Activated B cell treated with CpG ODN at 0.5 μM for 24 hours (primary cell): ENCODE results near the gene ASIC4. TPM values are rescaled to one million over a fixed set of nuclear protein-coding genes. Genes with fewer than 3 reads are reported as not detected.

Experiments used
- ATAC-seq: fragments of 200-7000 bp; cut with Tn5 transposase; one replicate; pipeline ENCODE4 v1.10.0; 2021; ENCODE audit warnings: low read depth, mild to moderate bottlenecking, moderate library complexity
- CTCF ChIA-PET: fragments of 350-600 bp; sonication (Branson Sonifier 250); formaldehyde crosslinking; loops from one replicate; lab custom pipeline; 2021; ENCODE audit warnings: antibody characterized with exemption; lab: Charles Lee
- POLR2A ChIA-PET: fragments of 350-600 bp; sonication (Branson Sonifier 250); formaldehyde crosslinking; loops from one replicate; lab custom pipeline; 2021; ENCODE audit warnings: antibody characterized with exemption; lab: Charles Lee
- DNase-seq: peaks from one replicate; pipeline ENCODE4 v3.0.0; 2022
- H3K27ac Mint-ChIP-seq: one replicate; pipeline ENCODE4 v1.8.0; 2020; ENCODE audit warnings: mixed read lengths
- H3K27me3 Mint-ChIP-seq: one replicate; pipeline ENCODE4 v1.8.0; 2021; ENCODE audit warnings: mixed read lengths
- H3K36me3 Mint-ChIP-seq: one replicate; pipeline ENCODE4 v1.8.0; 2021; ENCODE audit warnings: low read depth, mixed read lengths
- H3K4me1 Mint-ChIP-seq: one replicate; pipeline ENCODE4 v1.8.0; 2021; ENCODE audit warnings: mixed read lengths
- H3K4me3 Mint-ChIP-seq: one replicate; pipeline ENCODE4 v1.8.0; 2020; ENCODE audit warnings: mild to moderate bottlenecking, mixed read lengths
- H3K9me3 Mint-ChIP-seq: one replicate; pipeline ENCODE4 v1.8.0; 2020; ENCODE audit warnings: mixed read lengths
- CTCF ChIP-seq: fragments of 200-600 bp; IDR thresholded peaks from one replicate; pipeline ENCODE4 v1.8.0; 2022; ENCODE audit warnings: antibody characterized with exemption, mild to moderate bottlenecking
- intact Hi-C: fragments of 100-400 bp; cut with micrococcal nuclease; formaldehyde crosslinking; loops from one replicate; pipeline ENCODE4 v1.15.1; 2024
- total RNA-seq: library from RNA; stranded (reverse); gene quantifications from 2 replicates; pipeline ENCODE4 v1.2.3, GENCODE V29; 2022

ASIC4 gene
- total RNA-seq, 1 donor from 2014 or later: not detected

GRCh38 chr2:219507581-219508443 is 6.5 kb upstream of the ASIC4 start:
- CTCF ChIA-PET: interaction anchor here (1.0 to 3.4 kb wide), 2 partner anchors 12 to 22 kb away, joined by 4 to 16 read pairs; no protein-coding TSS in a partner anchor
- peaks cover 37% of the 10 kb centered on the region for H3K36me3 Mint-ChIP-seq
- POLR2A ChIA-PET: interaction anchor here (1.1 kb wide), 1 partner anchor 9 kb away, joined by 3 read pairs; the partner anchor contains the start of gene GMPPA
- H3K4me3 Mint-ChIP-seq: no peak overlapping the region
- no peak for DNase-seq
- peaks cover 34% of the 10 kb centered on the region for H3K27me3 Mint-ChIP-seq
- no peaks in the 10 kb centered on the region for H3K9me3 Mint-ChIP-seq
- ATAC-seq: no peak
- intact Hi-C loops: loop anchor here (2.0 kb wide), 1 partner anchor 23 kb away; no protein-coding TSS in a partner anchor
- peaks cover 18% of the 10 kb centered on the region for H3K4me1 Mint-ChIP-seq
- H3K27ac Mint-ChIP-seq: no peak overlapping the region
- TF ChIP-seq CTCF: no peak

- H3K27me3 Mint-ChIP-seq: peaks cover 39% of the 10 kb centered on the region
- ChIA-PET CTCF (interaction anchor here (1.0 to 3.4 kb wide), 2 partner anchors 13 to 21 kb away, joined by 4 to 16 read pairs; no protein-coding TSS in a partner anchor), POLR2A (interaction anchor here (1.9 kb wide), 1 partner anchor 9 kb away, joined by 7 read pairs; the partner anchor contains the start of gene GMPPA)
- no peak for TF ChIP-seq CTCF
- no peak overlapping the region for H3K4me3 Mint-ChIP-seq
- DNase-seq (no peak), ATAC-seq (no peak)
- peaks cover 19% of the 10 kb centered on the region for H3K4me1 Mint-ChIP-seq
- intact Hi-C loops: loop anchor here (2.0 kb wide), 1 partner anchor 22 kb away; no protein-coding TSS in a partner anchor
- H3K36me3 Mint-ChIP-seq: peaks cover 36% of the 10 kb centered on the region
- H3K27ac Mint-ChIP-seq: no peak overlapping the region
- no peaks in the 10 kb centered on the region for H3K9me3 Mint-ChIP-seq
Observed at GRCh38 chr2:219508444-219508734, 5.9 kb upstream of the ASIC4 start.

- intact Hi-C loops: loop anchor here (1.0 to 2.0 kb wide), 2 partner anchors 22 to 32 kb away; no protein-coding TSS in a partner anchor
- H3K27ac Mint-ChIP-seq: no peak overlapping the region
Observed at GRCh38 chr2:219508971-219509779, 5.1 kb upstream of the ASIC4 start.

GRCh38 chr2:219509780-219510511 is 4.3 kb upstream of the ASIC4 start:
- DNase-seq (peak; percentile 37), ATAC-seq (peak; percentile 76)
- no peaks in the 10 kb centered on the region for H3K9me3 Mint-ChIP-seq
- POLR2A ChIA-PET: interaction anchor here (1.9 kb wide), 1 partner anchor 11 kb away, joined by 7 read pairs; the partner anchor contains the start of gene GMPPA
- H3K27ac Mint-ChIP-seq: no peak overlapping the region
- H3K36me3 Mint-ChIP-seq: peaks cover 20% of the 10 kb centered on the region
- CTCF ChIA-PET: interaction anchor here (0.7 to 3.4 kb wide), 7 partner anchors 10 to 179 kb away, joined by 3 to 16 read pairs (median 4); partner anchors contain the start of genes CHPF, GMPPA and TMEM198
- H3K4me1 Mint-ChIP-seq: peaks cover 22% of the 10 kb centered on the region
- peak overlapping the region; percentile 38 for H3K4me3 Mint-ChIP-seq
- peaks cover 49% of the 10 kb centered on the region for H3K27me3 Mint-ChIP-seq
- intact Hi-C loops: loop anchor here (1.0 to 2.0 kb wide), 3 partner anchors 12 to 31 kb away; partner anchors contain the start of gene GMPPA
- TF ChIP-seq CTCF: no peak

More at GRCh38 chr2:219508971-219509779, 5.1 kb upstream of the ASIC4 start:
- H3K4me3 Mint-ChIP-seq: no peak overlapping the region
- ATAC-seq (no peak), DNase-seq (no peak)
- TF ChIP-seq CTCF: no peak
- H3K27me3 Mint-ChIP-seq: peaks cover 47% of the 10 kb centered on the region
- ChIA-PET POLR2A (interaction anchor here (1.9 kb wide), 1 partner anchor 10 kb away, joined by 7 read pairs; the partner anchor contains the start of gene GMPPA), CTCF (interaction anchor here (0.8 to 3.4 kb wide), 6 partner anchors 9 to 180 kb away, joined by 3 to 16 read pairs (median 4); partner anchors contain the start of gene GMPPA)
- peaks cover 28% of the 10 kb centered on the region for H3K36me3 Mint-ChIP-seq
- peaks cover 20% of the 10 kb centered on the region for H3K4me1 Mint-ChIP-seq
- H3K9me3 Mint-ChIP-seq: no peaks in the 10 kb centered on the region
